ENCODE measurements around the gene MAGEA2.
"Not testable (repeated sequence)": the region's sequence is repeated elsewhere in the genome, so short reads cannot be mapped to it uniquely, and the experiment has no call there.

MAGEA2 gene

DNA sequence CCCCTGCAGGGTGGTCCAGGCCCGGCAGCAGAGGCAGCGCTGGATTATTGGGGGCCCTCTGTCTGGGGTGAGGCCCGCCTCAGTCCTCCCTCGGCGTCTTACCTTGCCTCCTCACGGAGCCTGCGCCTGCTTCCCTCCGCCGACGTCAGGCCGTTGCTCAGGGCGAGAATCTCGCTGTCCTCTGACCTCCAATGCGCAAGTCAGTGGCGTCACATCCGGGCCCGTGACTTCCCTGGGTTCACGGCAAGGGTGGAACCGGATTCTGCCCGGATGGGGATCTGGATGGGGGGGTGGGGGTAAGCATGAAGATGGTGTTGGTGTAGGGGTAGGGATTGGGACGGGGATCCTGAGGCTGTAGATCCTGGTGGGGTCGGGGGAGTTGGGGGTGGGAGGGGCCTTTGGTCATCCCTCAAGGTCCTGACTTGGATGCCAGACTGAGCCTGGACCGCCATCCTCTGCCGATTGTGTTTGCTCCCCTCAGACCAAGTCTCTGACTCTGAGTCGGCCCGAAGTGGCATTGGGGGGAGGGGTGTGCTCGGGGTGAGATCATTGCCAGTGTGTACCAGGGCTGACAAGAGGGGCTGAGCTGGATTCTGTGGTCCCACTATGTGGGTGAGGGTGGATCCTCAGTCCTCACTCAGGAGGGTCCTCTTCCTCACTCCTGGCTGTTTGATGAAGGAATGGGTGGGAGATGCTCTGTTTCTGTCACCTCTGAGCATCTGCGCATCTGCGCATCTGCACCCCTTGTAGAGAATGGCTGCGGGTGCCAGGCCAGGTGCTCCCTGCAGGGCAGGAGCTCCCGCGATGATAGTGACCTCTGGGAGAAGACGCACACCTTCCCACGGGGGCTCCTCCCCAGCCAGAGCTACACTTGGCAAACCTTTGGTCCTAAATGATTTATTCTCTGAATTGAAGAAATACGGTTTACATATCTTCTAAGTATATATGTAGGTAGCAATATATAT is at the start of gene MAGEA2:
Gene MAGEA2 (minus strand): TSS at position 157 of the 965 bp plus-strand sequence. CDS start 2,479 bp downstream, outside the sequence.
- DNase-seq (ENCODE audit: low read depth in 2 of 2): not testable (repeated sequence)

GRCh38 chrX:152798945-152799344 is 45.3 kb upstream of the MAGEA2 start:
- DNase-seq (ENCODE audit: low read depth in 2 of 2): no peak

DNA sequence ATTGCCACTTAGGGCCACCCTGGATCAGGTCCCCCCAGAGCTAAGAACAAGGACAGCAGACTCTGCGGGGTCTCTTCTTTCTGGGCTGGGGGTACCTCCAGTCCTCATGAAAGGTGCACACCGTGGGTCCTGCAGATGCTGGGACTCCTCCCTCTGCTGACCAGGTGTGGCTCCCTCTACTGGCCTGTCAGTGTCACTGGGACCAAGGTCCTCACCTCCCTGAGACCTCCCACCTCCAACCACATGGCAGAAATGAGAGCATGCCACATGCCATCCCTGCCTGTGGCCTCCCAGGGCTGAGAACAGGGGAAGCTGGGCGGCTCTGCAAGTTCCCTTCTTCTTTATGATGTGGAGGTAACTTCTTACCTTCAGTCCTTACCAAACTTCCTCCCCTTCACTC is 33.4 kb upstream of the MAGEA2 start:
- DNase-seq (ENCODE audit: low read depth in 2 of 2): not testable (repeated sequence)

DNA sequence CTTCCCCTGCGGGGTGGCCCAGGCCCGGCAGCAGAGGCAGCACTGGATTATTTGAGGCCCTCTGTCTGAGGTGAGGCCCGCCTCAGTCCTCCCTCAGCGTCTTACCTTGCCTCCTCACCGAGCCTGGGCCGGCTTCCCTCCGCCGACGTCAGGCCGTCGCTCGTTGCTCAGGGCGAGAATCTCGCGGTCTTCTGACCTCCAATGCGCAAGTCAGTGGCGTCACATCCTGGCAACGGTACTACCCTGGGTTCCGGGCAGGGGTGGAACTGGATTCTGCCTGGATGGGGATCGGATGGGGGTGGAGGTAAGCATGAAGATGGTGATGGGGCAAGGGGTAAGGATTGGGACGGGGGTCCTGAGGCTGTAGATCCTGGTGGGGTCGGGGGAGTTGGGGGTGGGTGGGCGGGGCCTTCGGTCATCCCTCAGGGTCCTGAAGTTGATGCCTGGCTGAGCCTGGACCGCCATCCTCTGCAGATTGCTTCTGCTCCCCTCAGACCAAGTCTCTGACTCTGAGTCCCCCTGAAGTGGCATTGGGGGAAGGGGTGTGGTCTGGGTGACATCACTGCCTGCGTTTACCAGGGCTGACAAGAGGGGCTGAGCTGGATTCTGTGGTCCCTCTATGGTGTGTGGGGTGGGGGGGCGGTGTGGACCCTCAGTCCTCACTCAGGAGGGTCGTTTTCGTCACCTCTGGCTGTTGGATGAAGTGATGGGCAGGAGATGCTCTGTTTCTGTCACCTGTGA is 16.1 kb upstream of the MAGEA2 start, which contains the start of gene MAGEA6:
Gene MAGEA6 (minus strand): TSS at position 141 of the 741 bp plus-strand sequence. CDS start 2,039 bp downstream, outside the sequence.
- not testable (repeated sequence) for DNase-seq (ENCODE audit: low read depth in 2 of 2)

- not testable (repeated sequence) for DNase-seq (ENCODE audit: low read depth in 2 of 2)
Observed at GRCh38 chrX:152766562-152766961, 12.9 kb upstream of the MAGEA2 start.

GRCh38 chrX:152761582-152761981 is 7.9 kb upstream of the MAGEA2 start:
- not testable (repeated sequence) for DNase-seq (ENCODE audit: low read depth in 2 of 2)

DNA sequence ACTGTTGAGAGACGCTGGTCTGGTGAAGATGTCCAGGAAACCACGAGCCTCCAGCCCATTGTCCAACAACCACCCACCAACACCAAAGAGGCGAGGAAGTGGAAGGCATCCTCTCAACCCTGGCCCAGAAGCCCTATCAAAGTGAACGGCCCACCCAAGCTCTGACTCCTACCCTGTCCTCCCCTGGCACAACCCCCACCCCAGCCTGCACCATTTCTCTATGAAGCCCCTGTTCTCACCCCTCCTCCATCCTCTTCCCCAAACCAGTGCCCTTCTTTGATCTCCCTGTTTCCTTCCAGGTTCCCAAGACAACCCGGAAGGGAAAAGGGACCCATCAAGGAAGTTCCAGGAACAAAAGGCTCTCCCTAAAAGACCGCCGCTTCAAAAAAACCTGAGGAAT is 5.9 kb upstream of the MAGEA2 start:
- DNase-seq (ENCODE audit: low read depth in 2 of 2): not testable (repeated sequence)

- not testable (repeated sequence) for DNase-seq (ENCODE audit: low read depth in 2 of 2)
Observed at GRCh38 chrX:152758918-152759317, 5.3 kb upstream of the MAGEA2 start, which contains the start of gene CSAG3. Gene CSAG3, plus strand, starts transcription at chrX:152759218.

- DNase-seq (ENCODE audit: low read depth in 2 of 2): not testable (repeated sequence)
Observed at GRCh38 chrX:152754871-152755270, 1.2 kb upstream of the MAGEA2 start.

GRCh38 chrX:152738560-152738959 is 15.1 kb downstream of the MAGEA2 start:
- no peak for DNase-seq (ENCODE audit: low read depth in 2 of 2)

DNA sequence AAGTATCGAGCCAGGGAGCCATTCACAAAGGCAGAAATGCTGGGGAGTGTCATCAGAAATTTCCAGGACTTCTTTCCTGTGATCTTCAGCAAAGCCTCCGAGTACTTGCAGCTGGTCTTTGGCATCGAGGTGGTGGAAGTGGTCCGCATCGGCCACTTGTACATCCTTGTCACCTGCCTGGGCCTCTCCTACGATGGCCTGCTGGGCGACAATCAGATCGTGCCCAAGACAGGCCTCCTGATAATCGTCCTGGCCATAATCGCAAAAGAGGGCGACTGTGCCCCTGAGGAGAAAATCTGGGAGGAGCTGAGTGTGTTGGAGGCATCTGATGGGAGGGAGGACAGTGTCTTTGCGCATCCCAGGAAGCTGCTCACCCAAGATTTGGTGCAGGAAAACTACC is 17.1 kb downstream of the MAGEA2 start:
- not testable (repeated sequence) for DNase-seq (ENCODE audit: low read depth in 2 of 2)

- no peak for DNase-seq (ENCODE audit: low read depth in 2 of 2)
Observed at GRCh38 chrX:152735860-152736511, 17.7 kb downstream of the MAGEA2 start.

- no peak for DNase-seq (ENCODE audit: low read depth in 2 of 2)
Observed at GRCh38 chrX:152735101-152735500, 18.5 kb downstream of the MAGEA2 start.

- DNase-seq (ENCODE audit: low read depth in 2 of 2): not testable (repeated sequence)
Observed at GRCh38 chrX:152734143-152734858, 19.3 kb downstream of the MAGEA2 start.

GRCh38 chrX:152733261-152733975 is 20.2 kb downstream of the MAGEA2 start, which contains the start of the genes CSAG1 and MAGEA12:
Gene CSAG1, minus strand, starts transcription at chrX:152733721. Its CDS starts 1,261 bp downstream, at chrX:152732460.
Gene MAGEA12, plus strand, starts transcription at chrX:152733757. Its CDS starts 2,405 bp downstream, at chrX:152736162.
- no peak for DNase-seq (ENCODE audit: low read depth in 2 of 2)

- no peak for DNase-seq (ENCODE audit: low read depth in 2 of 2)
Observed at GRCh38 chrX:152725409-152725808, 28.2 kb downstream of the MAGEA2 start.

GRCh38 chrX:152713815-152714787 is 39.5 kb downstream of the MAGEA2 start, which contains the start of gene MAGEA2B:
Gene MAGEA2B, plus strand, starts transcription at chrX:152714628. Its CDS starts 2,479 bp downstream, at chrX:152717107.
- not testable (repeated sequence) for DNase-seq (ENCODE audit: low read depth in 2 of 2)

GRCh38 chrX:152713195-152713594 is 40.4 kb downstream of the MAGEA2 start:
- DNase-seq (ENCODE audit: low read depth in 2 of 2): not testable (repeated sequence)

DNA sequence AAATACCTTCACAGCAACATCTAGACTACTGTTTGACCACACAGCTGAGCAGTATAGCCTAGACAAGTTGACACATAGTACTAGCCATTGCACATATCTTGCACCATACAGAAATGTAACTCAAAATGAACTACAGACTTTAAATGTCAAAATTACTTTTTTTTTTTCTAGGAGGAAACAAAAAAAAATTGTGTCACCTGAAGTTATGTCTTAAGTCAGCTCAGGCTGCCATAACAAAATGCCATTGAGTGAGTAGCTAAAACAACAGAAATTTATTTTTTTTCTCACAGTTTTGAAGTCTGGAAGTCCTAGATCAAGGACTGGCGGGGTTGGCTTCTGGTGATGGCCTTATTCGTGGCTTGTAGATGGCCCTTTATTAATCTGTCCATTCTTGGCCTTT is 44.5 kb downstream of the MAGEA2 start, which contains the start of gene CSAG2:
Gene CSAG2 (minus strand): TSS at position 101 of the 400 bp plus-strand sequence. CDS start 161 bp downstream, outside the sequence.
- DNase-seq (ENCODE audit: low read depth in 2 of 2): not testable (repeated sequence)
